D721Med (cell line): Measurements from ENCODE around the gene SLN.

Experiments used
- DNase-seq: peaks from one replicate; pipeline ENCODE4 v3.0.0; 2011; ENCODE audit warnings: low spot score; ENCODE audit not compliant: insufficient read length
- FAIRE-seq: peaks from 2 replicates; lab custom pipeline; 2011; peaks lifted over from hg19 to GRCh38; lab: Jason Lieb, UNC
- CTCF ChIP-seq: IDR thresholded peaks from 2 replicates; pipeline ENCODE4 v1.5.1; 2012; ENCODE audit warnings: mild to moderate bottlenecking, control low read depth; ENCODE audit not compliant: insufficient read depth; ENCODE audit errors: missing control alignments

Gene SLN

GRCh38 chr11:107719073-107719472 is 7.2 kb upstream of the SLN start:
- DNase-seq: no peak
- no peak for TF ChIP-seq CTCF
- FAIRE-seq: no peak

- DNase-seq (no peak), FAIRE-seq (no peak)
- no peak for TF ChIP-seq CTCF
These were observed 5.2 kb upstream of the SLN start for GRCh38 chr11:107716884-107717532.

GRCh38 chr11:107713009-107713408 is 1.2 kb upstream of the SLN start:
- FAIRE-seq (no peak), DNase-seq (no peak)
- no peak for TF ChIP-seq CTCF

- no peak for DNase-seq
- no peak for TF ChIP-seq CTCF
- FAIRE-seq: no peak
These were observed 1.6 kb downstream of the SLN start for GRCh38 chr11:107710301-107710700.

GRCh38 chr11:107708792-107709191 is 3.1 kb downstream of the SLN start:
- no peak for FAIRE-seq
- TF ChIP-seq CTCF: no peak
- DNase-seq: no peak

GRCh38 chr11:107707807-107708206 is 4.0 kb downstream of the SLN start:
- no peak for DNase-seq
- no peak for TF ChIP-seq CTCF
- FAIRE-seq: no peak

- FAIRE-seq: no peak
- no peak for DNase-seq
- no peak for TF ChIP-seq CTCF
These were observed 4.6 kb downstream of the SLN start for GRCh38 chr11:107707215-107707671.
